GM23338 (cell line): ENCODE data around the gene MCU. TPM values are rescaled to one million over a fixed set of nuclear protein-coding genes. Genes with fewer than 3 reads are reported as not detected.

Experiments
- ATAC-seq: fragments of 200-7000 bp; cut with Tn5 transposase; 3 replicates; pipeline ENCODE4 v1.9.1; 2020
- DNase-seq: peaks from one replicate; pipeline ENCODE4 v3.0.0-alpha.2; 2015; ENCODE audit warnings: low spot score
- H2AFZ ChIP-seq: fragments of 200-600 bp; sonication (generic); 2 replicates; pipeline ENCODE4 v1.8.0; 2016; ENCODE audit warnings: antibody characterized with exemption, mild to moderate bottlenecking, moderate library complexity
- H3F3A ChIP-seq: fragments of 200-600 bp; sonication (generic); replicated peaks from 2 replicates; pipeline ENCODE4 v1.8.0; 2017; ENCODE audit warnings: antibody characterized with exemption, mixed run types, low read depth
- H3K27ac ChIP-seq: fragments of 200-600 bp; sonication (generic); 2 replicates; pipeline ENCODE4 v1.6.1; 2016; ENCODE audit warnings: low read depth
- H3K27me3 ChIP-seq: fragments of 200-600 bp; sonication (generic); 2 replicates; pipeline ENCODE4 v1.8.0; 2016; ENCODE audit warnings: mild to moderate bottlenecking, mixed run types, moderate library complexity; ENCODE audit not compliant: insufficient read depth
- H3K36me3 ChIP-seq: fragments of 200-600 bp; sonication (generic); 2 replicates; pipeline ENCODE4 v1.8.0; 2016; ENCODE audit warnings: mild to moderate bottlenecking; ENCODE audit not compliant: insufficient read depth
- H3K4me1 ChIP-seq: fragments of 200-600 bp; sonication (generic); 2 replicates; pipeline ENCODE4 v1.8.0; 2016; ENCODE audit warnings: mild to moderate bottlenecking, moderate library complexity; ENCODE audit not compliant: insufficient read depth
- H3K4me2 ChIP-seq: fragments of 200-600 bp; sonication (generic); 2 replicates; pipeline ENCODE4 v1.7.1; 2017; ENCODE audit warnings: mixed run types
- H3K4me3 ChIP-seq: fragments of 200-600 bp; sonication (generic); 2 replicates; pipeline ENCODE4 v1.6.1; 2016; ENCODE audit warnings: mixed run types
- H3K79me2 ChIP-seq: fragments of 200-600 bp; sonication (generic); replicated peaks from 2 replicates; pipeline ENCODE4 v1.8.0; 2017; ENCODE audit warnings: mild to moderate bottlenecking; ENCODE audit not compliant: insufficient read depth
- H3K9me2 ChIP-seq: fragments of 200-600 bp; sonication (generic); 2 replicates; pipeline ENCODE4 v1.8.0; 2017; ENCODE audit not compliant: insufficient read depth
- H4K20me1 ChIP-seq: fragments of 200-600 bp; sonication (generic); replicated peaks from 2 replicates; pipeline ENCODE4 v1.8.0; 2017; ENCODE audit warnings: mild to moderate bottlenecking; ENCODE audit not compliant: insufficient read depth
- H3K27ac Mint-ChIP-seq: 2 replicates; pipeline ENCODE4 v1.8.0; 2020; ENCODE audit warnings: inconsistent platforms, mild to moderate bottlenecking, moderate library complexity, mixed read lengths
- H3K27me3 Mint-ChIP-seq: 3 replicates; pipeline ENCODE4 v1.8.0; 2022; ENCODE audit warnings: low read depth, mild to moderate bottlenecking, moderate library complexity, mixed read lengths, inconsistent platforms; ENCODE audit not compliant: insufficient read depth, poor library complexity
- H3K36me3 Mint-ChIP-seq: 3 replicates; pipeline ENCODE4 v1.8.0; 2021; ENCODE audit warnings: low read depth, mild to moderate bottlenecking, inconsistent platforms, moderate library complexity, mixed read lengths
- H3K4me1 Mint-ChIP-seq: 3 replicates; pipeline ENCODE4 v1.8.0; 2020; ENCODE audit warnings: mild to moderate bottlenecking, inconsistent platforms, mixed read lengths
- H3K4me3 Mint-ChIP-seq: 3 replicates; pipeline ENCODE4 v1.8.0; 2021; ENCODE audit warnings: moderate library complexity, mild to moderate bottlenecking, inconsistent platforms, mixed read lengths
- H3K9me3 Mint-ChIP-seq: 3 replicates; pipeline ENCODE4 v1.8.0; 2020; ENCODE audit warnings: moderate library complexity, mild to moderate bottlenecking, inconsistent platforms, mixed read lengths
- CREB1 ChIP-seq: fragments of 250-450 bp; sonication (Bioruptor Pico); IDR thresholded peaks from 2 replicates; pipeline ENCODE4 v1.5.0; 2020; ENCODE audit warnings: low read depth, mild to moderate bottlenecking, moderate library complexity
- NANOG ChIP-seq: IDR thresholded peaks from 2 replicates; pipeline ENCODE4 v1.6.1; 2016; ENCODE audit warnings: antibody characterized with exemption, borderline replicate concordance
- STAT1 ChIP-seq: IDR thresholded peaks from one replicate; pipeline ENCODE4 v1.6.1; 2016; ENCODE audit warnings: antibody characterized with exemption; ENCODE audit not compliant: unreplicated experiment
- ZNF114 ChIP-seq: fragments of 250-450 bp; sonication (Bioruptor Pico); IDR thresholded peaks from 2 replicates; pipeline ENCODE4 v1.5.0; 2020; ENCODE audit warnings: mild to moderate bottlenecking, moderate library complexity
- polyA plus RNA-seq: library from polyadenylated mRNA; unstranded; fragments of >200 nt; fragmentation: Nextera tagmentation; extraction: Ambion mirVana; gene quantifications from 2 replicates; pipeline ENCODE4 v1.2.1, GENCODE V29; 2016
- total RNA-seq: library from RNA; depleted of rRNA; stranded (reverse); fragments of >200 nt; shearing (Covaris generic); gene quantifications from 2 replicates; pipeline ENCODE4 v1.2.3, GENCODE V29; 2014
- TF ChIP-seq, protein P1 (sequence below): fragments of 250-450 bp; sonication (Bioruptor Pico); IDR thresholded peaks from 2 replicates; pipeline ENCODE4 v1.5.0; 2020; ENCODE audit warnings: mild to moderate bottlenecking, moderate library complexity
- TF ChIP-seq, protein P2 (sequence below), 2 experiments: fragments of 200-600 bp in 1 of 2; sonication (generic) in 1 of 2; conservative IDR thresholded peaks; 2 replicates each; pipeline versions ENCODE4 v1.5.1 to v1.6.1; 2016 to 2017; ENCODE audit warnings: antibody characterized with exemption in 2 of 2, low read depth in 2 of 2, mild to moderate bottlenecking in 2 of 2, moderate library complexity in 1 of 2
- TF ChIP-seq, protein P3 (sequence below): IDR thresholded peaks from 2 replicates; pipeline ENCODE4 v1.6.1; 2016; ENCODE audit warnings: antibody characterized with exemption

Gene MCU
- total and polyA plus RNA-seq, 2 experiments from 2014 or later, result 41.8 to 68.2 TPM

DNA sequence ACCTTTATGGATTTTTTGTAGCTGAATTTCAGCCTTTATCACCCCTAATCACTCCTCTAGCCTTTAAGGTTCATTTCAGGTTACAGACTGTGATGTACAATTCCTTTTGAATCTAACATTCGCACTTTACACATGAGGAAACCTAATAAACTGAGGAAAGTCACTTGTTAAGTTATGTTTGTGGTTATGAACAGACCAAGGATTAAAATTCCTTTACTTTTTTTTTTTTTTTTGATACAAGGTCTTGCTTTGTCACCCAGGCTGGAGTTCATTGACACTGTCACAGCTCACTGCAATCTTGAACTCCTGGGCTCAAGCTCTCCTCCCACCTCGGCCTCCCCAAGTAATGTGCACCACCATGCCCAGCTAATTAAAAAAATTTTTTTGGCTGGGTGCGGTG, 3.6 kb downstream of the MCU start (continued):
- TF ChIP-seq, protein P1, sequence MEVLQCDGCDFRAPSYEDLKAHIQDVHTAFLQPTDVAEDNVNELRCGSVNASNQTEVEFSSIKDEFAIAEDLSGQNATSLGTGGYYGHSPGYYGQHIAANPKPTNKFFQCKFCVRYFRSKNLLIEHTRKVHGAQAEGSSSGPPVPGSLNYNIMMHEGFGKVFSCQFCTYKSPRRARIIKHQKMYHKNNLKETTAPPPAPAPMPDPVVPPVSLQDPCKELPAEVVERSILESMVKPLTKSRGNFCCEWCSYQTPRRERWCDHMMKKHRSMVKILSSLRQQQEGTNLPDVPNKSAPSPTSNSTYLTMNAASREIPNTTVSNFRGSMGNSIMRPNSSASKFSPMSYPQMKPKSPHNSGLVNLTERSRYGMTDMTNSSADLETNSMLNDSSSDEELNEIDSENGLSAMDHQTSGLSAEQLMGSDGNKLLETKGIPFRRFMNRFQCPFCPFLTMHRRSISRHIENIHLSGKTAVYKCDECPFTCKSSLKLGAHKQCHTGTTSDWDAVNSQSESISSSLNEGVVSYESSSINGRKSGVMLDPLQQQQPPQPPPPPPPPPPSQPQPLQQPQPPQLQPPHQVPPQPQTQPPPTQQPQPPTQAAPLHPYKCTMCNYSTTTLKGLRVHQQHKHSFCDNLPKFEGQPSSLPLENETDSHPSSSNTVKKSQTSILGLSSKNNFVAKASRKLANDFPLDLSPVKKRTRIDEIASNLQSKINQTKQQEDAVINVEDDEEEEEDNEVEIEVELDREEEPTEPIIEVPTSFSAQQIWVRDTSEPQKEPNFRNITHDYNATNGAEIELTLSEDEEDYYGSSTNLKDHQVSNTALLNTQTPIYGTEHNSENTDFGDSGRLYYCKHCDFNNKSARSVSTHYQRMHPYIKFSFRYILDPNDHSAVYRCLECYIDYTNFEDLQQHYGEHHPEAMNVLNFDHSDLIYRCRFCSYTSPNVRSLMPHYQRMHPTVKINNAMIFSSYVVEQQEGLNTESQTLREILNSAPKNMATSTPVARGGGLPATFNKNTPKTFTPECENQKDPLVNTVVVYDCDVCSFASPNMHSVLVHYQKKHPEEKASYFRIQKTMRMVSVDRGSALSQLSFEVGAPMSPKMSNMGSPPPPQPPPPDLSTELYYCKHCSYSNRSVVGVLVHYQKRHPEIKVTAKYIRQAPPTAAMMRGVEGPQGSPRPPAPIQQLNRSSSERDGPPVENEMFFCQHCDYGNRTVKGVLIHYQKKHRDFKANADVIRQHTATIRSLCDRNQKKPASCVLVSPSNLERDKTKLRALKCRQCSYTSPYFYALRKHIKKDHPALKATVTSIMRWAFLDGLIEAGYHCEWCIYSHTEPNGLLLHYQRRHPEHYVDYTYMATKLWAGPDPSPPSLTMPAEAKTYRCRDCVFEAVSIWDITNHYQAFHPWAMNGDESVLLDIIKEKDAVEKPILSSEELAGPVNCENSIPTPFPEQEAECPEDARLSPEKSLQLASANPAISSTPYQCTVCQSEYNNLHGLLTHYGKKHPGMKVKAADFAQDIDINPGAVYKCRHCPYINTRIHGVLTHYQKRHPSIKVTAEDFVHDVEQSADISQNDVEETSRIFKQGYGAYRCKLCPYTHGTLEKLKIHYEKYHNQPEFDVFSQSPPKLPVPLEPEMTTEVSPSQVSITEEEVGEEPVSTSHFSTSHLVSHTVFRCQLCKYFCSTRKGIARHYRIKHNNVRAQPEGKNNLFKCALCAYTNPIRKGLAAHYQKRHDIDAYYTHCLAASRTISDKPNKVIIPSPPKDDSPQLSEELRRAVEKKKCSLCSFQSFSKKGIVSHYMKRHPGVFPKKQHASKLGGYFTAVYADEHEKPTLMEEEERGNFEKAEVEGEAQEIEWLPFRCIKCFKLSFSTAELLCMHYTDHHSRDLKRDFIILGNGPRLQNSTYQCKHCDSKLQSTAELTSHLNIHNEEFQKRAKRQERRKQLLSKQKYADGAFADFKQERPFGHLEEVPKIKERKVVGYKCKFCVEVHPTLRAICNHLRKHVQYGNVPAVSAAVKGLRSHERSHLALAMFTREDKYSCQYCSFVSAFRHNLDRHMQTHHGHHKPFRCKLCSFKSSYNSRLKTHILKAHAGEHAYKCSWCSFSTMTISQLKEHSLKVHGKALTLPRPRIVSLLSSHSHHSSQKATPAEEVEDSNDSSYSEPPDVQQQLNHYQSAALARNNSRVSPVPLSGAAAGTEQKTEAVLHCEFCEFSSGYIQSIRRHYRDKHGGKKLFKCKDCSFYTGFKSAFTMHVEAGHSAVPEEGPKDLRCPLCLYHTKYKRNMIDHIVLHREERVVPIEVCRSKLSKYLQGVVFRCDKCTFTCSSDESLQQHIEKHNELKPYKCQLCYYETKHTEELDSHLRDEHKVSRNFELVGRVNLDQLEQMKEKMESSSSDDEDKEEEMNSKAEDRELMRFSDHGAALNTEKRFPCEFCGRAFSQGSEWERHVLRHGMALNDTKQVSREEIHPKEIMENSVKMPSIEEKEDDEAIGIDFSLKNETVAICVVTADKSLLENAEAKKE (CRISPR knock-in tag), result no peak

DNA sequence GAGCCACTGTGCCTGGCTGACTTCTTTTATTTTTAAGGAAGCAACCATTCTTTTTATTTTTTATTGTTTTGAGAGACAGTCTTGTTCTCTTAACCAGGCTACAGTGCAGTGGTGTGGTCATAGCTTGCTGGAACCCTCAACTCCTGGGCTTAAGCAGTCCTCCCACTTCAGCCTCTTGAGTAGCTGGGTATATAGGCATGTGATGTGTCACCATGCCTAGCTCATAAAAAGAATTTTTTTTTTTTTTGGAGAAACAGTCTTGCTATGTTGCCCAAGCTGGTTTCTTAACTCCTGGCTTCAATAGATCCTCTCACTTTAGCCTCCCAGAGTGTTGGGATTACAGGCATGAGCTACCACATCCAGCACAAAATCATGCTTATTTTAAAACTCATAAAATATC, 5.8 kb downstream of the MCU start:
- Histone ChIP-seq H4K20me1 (peaks cover 34% of the 10 kb centered on the region), H3K36me3 (no peaks in the 10 kb centered on the region), H3K4me3 (no peak overlapping the region), H3K4me1 (peaks cover 14% of the 10 kb centered on the region), H3K27me3 (no peaks in the 10 kb centered on the region), H3K9me2 (no peaks in the 10 kb centered on the region), H3K4me2 (no peak overlapping the region), H3K79me2 (peaks cover 98% of the 10 kb centered on the region), H3K27ac (no peak overlapping the region), H2AFZ (no peak overlapping the region), H3F3A (0 out of 2 replicates have a peak, but pooled peaks cover 3% of the 10 kb centered on the region)
- Mint-ChIP-seq H3K27me3 (peaks cover 5% of the 10 kb centered on the region), H3K4me1 (peaks cover 18% of the 10 kb centered on the region; the same call in 2 of the 3 replicates), H3K4me3 (no peak overlapping the region), H3K36me3 (no peaks in the 10 kb centered on the region), H3K9me3 (no peaks in the 10 kb centered on the region), H3K27ac (no peak overlapping the region)
- ATAC-seq (no peak), DNase-seq (no peak)
- TF ChIP-seq NANOG (no peak), CREB1 (CRISPR knock-in tag) (no peak), STAT1 (no peak), ZNF114 (CRISPR knock-in tag) (no peak)
- TF ChIP-seq, protein P1 (CRISPR knock-in tag), result no peak
- TF ChIP-seq, protein P2, sequence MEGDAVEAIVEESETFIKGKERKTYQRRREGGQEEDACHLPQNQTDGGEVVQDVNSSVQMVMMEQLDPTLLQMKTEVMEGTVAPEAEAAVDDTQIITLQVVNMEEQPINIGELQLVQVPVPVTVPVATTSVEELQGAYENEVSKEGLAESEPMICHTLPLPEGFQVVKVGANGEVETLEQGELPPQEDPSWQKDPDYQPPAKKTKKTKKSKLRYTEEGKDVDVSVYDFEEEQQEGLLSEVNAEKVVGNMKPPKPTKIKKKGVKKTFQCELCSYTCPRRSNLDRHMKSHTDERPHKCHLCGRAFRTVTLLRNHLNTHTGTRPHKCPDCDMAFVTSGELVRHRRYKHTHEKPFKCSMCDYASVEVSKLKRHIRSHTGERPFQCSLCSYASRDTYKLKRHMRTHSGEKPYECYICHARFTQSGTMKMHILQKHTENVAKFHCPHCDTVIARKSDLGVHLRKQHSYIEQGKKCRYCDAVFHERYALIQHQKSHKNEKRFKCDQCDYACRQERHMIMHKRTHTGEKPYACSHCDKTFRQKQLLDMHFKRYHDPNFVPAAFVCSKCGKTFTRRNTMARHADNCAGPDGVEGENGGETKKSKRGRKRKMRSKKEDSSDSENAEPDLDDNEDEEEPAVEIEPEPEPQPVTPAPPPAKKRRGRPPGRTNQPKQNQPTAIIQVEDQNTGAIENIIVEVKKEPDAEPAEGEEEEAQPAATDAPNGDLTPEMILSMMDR (conservative IDR thresholded peaks at IDR 0.05; ENCODE audit: low read depth in 2 of 2), result no peak
- TF ChIP-seq, protein P3, sequence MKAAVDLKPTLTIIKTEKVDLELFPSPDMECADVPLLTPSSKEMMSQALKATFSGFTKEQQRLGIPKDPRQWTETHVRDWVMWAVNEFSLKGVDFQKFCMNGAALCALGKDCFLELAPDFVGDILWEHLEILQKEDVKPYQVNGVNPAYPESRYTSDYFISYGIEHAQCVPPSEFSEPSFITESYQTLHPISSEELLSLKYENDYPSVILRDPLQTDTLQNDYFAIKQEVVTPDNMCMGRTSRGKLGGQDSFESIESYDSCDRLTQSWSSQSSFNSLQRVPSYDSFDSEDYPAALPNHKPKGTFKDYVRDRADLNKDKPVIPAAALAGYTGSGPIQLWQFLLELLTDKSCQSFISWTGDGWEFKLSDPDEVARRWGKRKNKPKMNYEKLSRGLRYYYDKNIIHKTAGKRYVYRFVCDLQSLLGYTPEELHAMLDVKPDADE, result no peak
